GM18517 (cell line): ENCODE results near the gene FAM107A.

ENCODE experiments used
- ATAC-seq: cut with Tn5 transposase; IDR thresholded peaks from one replicate; pipeline ENCODE4 v1.9.1; 2021; ENCODE audit warnings: mild to moderate bottlenecking, moderate library complexity; ENCODE audit not compliant: unreplicated experiment

Gene FAM107A

GRCh38 chr3:58520403-58521335, 56.5 kb downstream of the FAM107A start:
- no peak for ATAC-seq

GRCh38 chr3:58519668-58520402, 57.4 kb downstream of the FAM107A start:
- ATAC-seq: no peak

GRCh38 chr3:58518291-58518789, 58.9 kb downstream of the FAM107A start:
- no peak for ATAC-seq

- no peak for ATAC-seq
Observed at GRCh38 chr3:58514405-58514804, 62.8 kb downstream of the FAM107A start.
